HG03565 (cell line): Measurements from ENCODE around the gene CLEC2L.

Experiments used
- ATAC-seq: cut with Tn5 transposase; IDR thresholded peaks from one replicate; pipeline ENCODE4 v1.9.1; 2021; ENCODE audit warnings: mild to moderate bottlenecking, moderate library complexity; ENCODE audit not compliant: unreplicated experiment

CLEC2L gene

DNA sequence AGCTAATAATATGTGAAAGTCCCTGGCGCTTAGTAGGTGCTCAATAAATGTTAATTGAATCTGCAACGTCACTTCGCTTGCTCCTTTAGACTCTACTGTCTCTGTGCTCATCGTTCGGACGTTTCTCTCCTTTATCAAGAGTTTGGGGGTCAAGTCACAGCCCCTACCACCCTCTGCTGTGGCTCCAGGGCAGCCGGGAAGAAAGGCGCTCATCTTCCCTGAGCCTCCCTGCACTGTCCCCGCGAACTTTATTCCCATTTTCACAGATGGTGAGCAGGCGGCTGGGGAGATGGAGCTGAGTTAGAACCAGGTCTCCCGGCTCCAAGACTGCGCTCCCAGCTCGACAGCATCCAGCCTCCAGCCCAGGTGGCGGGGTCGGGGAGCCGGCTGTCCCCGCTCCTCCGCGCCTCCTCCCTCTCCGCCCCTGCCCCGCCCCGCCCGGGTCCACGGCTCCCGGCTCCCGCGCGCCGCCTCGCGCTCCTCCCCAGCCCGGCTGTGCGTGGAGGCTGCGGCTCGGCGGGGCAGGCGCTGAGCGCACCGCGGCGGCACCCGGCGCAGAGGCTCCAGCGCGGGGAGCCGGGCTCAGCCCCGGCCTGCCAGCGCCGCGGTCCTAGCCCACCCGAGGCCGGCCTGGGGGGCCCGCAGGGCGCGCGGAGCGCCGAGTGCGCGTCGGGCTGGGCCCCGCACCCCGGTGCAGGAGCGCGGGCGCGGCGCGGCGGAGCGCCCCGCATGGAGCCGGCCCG, at the start of gene CLEC2L:
TSS of gene CLEC2L (plus strand) at position 487 of the 743 bp plus-strand sequence. CDS start at position 730, 243 bp downstream.
- no peak for ATAC-seq

DNA sequence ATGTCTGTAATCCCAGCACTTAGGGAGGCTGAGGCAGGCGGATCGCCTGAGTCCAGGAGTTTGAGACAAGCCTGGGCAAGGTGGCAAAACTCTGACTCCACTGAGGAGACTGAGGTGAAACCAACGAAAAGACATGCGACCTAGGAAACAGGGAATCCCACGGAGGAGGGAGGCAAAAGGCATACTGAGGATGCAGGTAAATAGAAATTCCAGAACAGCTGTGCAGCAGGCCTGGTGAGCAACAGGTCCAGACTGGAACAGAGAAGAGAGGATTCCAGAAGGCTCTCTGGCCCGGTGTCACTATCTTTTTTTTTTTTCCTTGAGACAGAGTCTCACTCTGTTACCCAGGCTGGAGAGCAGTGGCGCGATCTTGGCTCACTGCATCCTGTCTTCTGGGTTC, 47.3 kb upstream of the CLEC2L start:
- no peak for ATAC-seq

GRCh38 chr7:139476891-139477290, 46.6 kb upstream of the CLEC2L start:
- no peak for ATAC-seq

DNA sequence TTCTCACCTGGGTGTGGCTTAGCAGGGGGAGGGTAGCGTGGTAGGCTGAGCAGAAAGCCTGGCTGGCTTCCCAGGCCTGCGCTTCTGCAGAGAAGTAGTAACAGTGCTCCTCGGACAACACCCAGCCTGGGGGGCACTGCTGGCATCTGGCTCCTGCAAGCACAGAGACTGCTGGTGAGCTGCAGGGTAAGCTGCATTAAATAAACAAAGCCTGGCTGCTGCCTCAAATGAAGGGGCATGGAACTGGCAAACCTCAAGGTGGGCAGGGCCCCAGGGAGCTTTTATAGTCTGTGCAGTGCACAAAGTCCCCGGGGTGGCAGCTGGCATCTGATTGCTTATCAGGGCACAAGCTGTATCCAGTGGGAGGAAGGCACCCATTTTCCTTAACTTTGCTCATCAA, 43.9 kb upstream of the CLEC2L start:
- no peak for ATAC-seq

DNA sequence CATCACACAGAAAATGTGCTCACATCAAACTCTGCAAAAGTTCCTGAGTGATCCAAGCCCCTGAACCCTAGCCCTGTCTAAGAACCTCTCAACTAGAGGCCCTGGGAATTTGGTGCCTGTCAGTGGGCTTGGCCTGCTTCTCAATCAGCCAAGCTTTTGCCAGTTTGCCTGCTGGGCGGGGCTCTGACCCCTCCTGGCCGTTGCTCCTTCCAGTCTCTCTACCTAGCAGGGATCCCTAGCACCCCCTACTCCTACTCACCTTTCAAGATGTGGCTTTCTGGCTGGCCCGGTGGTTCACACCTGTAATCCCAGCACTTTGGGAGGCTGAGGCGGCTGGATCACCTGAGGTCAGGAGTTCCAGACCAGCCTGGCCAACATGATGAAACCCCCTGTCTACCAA, 42.1 kb upstream of the CLEC2L start:
- no peak for ATAC-seq

DNA sequence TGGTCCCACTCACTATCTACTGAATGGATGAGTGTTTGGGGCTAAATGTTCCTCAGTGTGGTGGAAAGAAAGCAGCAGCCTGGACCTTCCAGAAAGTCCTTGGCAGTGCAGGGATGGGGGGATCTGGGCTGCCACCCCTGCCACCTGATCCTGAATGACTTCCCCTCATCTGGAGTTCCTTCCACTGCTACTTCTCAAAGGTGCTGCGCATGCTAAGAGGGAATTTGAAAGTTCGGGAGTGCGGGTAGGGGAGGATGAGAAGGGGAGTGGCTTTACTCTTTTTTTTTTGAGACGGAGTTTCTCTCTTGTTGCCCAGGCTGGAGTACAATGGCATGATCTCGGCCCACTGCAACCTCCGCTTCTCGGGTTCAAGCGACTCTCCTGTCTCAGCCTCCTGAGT, 41.4 kb upstream of the CLEC2L start:
- no peak for ATAC-seq

GRCh38 chr7:139482662-139483466, 40.6 kb upstream of the CLEC2L start:
- no peak for ATAC-seq

- ATAC-seq = no peak
Measured at GRCh38 chr7:139487366-139488080, 36.0 kb upstream of the CLEC2L start.

GRCh38 chr7:139488810-139489209, 34.7 kb upstream of the CLEC2L start:
- ATAC-seq = no peak

DNA sequence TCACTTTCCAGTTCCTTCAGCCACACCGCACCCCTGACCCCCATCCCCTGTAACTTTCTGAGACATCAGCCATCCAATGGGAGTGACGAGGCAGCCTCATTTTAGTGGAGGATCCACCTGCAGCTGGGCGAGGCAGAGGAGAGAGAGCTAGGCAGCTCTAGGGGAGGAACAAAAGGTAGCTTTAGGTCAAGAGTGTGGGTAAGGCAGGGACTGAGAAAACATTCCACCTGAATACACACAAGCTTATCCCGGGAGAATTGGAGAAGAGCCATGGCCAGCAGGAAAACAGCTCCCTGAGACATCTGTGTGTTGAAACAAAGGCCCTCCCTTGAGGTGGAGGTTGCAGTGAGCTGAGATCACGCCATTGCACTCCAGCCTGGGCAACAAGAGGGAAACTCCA, 33.4 kb upstream of the CLEC2L start:
- no peak for ATAC-seq

DNA sequence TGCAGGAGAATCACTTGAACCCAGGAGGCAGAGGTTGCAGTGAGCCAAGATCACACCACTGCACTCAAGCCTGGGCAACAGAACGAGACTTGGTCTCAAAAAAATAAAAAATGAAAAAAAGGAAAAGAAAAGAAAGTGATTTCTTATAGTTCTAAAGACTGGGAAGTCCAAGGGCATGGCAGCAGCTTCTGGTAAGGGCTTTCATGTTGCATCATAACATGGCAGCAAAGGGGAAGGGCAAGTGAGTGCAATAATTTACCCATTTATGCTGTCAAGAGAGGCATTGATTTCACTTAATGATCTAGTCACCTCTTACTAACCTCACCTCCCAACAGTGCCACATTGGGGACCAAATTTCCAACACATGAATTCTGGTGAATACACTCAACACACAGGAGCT, 31.2 kb upstream of the CLEC2L start:
- no peak for ATAC-seq

DNA sequence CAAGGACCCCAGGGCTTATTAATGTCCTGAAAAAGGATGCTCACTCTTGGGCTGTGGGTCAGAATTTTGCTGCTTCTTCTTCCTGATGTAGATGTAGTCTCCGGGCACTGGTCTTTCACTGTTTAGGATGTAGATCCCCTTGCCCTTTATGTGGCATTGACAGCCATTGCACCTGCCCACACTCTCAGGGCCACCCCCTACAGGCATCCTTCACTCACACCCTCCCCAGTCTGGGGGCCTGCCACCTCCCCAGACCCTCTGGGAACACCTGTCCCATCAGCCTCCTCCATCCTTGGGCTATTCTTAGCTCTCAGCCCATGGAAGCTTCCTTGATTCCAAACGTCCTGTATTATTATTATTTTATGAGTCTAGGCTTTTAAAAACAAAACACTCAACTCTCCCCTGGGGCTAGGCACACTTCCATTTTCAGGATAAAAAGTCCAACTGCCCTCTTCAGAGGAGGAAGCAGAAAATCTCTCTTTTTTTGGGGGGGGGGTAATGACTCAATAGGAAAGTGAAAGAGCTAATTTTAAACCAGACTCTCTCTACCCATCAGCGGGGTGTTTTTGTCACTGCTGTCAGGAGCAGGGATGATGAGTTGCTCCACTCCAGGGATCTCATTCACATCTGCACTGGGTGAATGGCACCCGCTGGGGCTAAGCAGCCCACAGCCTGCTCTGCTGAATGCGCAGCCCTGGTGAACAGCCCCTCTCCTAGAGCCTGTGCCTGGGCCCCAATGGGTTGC, 28.5 kb upstream of the CLEC2L start:
- peak; percentile 81 for ATAC-seq

DNA sequence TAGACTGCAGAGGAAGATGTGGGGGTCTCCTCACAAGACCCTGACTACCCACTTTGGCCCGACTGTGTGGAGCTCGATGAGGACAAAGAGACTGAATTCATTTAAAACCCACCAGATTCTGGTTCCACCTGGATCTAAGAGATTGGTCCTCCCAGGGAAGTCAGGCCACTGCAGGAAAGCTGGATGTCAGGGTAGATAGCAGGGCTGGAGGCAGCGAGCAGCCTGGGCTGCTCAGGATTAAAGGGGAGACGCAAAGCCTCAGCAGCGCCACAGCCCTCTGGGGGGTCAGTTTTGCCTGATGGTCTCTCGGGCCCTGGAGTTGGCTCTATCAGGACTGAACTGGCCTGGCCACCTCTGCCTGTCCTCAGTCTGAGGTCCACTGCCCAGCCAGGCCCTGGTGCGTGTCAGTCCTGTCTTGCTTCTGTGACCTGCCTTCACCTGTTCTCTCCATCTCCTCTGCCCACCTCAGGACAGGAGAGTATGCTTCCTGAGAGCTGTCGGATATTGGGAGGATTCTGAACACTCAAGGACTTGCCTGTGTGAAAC, 27.8 kb upstream of the CLEC2L start:
- ATAC-seq = no peak

DNA sequence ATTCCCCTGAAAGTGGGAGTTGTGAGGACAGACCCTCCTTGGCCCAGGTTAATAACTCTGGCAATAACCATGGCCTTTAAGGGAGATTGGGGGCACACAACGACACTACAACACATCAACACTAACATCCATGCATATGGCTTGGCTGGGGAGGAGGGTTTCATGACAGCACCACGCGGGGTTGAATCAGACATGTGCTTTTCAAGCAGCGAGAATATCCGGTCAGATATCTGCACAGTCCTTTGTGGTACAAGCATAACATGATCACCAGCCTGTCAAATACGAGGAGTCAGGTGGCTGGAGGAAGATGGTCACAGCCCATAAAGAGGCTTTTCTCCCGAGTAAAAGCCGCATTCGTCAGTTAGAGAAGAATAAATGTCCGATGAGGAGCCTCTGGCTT, 27.0 kb upstream of the CLEC2L start:
- ATAC-seq = no peak

- ATAC-seq = no peak
Measured at GRCh38 chr7:139500770-139501138, 22.7 kb upstream of the CLEC2L start.

DNA sequence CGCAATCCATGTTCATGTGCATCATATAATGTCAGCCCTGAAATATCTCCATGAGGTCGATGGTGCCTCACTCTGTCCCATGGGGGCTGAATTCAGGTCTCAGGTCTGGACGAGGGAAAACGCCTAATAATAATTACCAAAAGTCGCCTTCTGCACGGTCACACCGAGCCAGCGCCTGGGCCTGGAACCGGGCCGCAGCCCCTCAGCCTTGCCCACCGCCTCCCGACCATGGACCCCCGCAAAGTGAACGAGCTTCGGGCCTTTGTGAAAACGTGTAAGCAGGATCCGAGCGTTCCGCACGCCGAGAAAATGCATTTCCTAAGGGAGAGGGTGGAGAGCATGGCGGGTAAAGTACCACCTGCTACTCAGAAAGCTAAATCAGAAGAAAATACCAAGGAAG, 21.3 kb upstream of the CLEC2L start:
- ATAC-seq = no peak

DNA sequence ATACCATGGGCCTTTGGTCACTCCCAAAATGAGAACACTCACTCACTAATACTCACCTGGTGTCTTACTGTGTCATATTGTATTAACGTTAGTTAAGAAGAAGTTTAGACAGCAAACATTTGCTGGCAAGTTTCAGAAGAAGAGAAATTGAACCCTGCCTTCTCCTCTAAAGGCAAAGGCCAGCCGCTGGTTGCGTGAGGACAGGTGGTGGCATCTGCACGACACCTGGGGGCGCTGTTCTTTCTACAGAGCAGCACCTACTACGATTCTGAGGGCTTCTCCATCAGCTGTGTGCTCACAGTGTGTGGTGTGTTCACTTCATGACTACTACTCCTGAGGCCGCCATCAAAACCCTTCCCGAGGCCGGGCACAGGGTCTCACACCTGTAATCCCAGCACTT, 17.9 kb upstream of the CLEC2L start:
- ATAC-seq = no peak

- no peak for ATAC-seq
Measured at GRCh38 chr7:139509535-139509934, 13.9 kb upstream of the CLEC2L start.

GRCh38 chr7:139511315-139511714, 12.2 kb upstream of the CLEC2L start:
- no peak for ATAC-seq

DNA sequence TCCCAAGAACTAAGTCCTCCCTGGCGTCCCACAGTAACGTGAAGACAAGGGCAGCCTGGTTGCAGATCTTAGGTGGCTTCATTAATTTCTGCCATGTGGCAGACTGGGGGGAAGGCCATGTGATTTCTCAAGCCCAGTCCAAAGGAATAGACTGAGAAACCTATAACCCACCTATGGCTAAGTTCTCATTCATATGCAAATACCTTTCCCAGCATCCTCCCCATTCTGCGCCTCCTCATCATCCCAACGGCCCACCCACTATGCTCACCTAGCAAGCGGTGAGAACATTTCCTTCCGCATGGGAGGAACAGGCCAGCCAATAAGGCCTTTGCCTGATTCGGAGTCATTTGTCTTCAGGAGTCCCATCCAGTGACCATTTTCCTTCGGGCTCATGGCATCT, 8.2 kb upstream of the CLEC2L start:
- ATAC-seq = no peak

DNA sequence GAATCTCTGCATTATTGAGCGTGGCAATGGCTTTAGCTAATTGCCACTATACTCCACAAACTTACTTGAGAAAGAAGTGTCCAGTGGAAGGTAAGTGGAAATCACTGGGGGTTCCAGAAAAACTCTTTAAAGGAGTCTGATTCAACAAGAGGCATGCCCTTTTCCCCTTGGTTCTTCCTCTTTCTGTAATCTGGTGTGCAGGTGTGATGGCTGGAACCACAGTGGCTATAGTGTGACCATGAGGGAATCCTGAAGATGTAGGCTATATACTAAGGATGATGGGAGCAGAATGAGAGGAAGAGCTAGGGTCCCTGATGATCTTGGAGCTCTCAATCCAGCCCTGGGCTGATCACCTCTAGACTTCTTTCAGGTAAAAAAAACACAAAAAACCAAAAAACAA, 2.0 kb upstream of the CLEC2L start:
- no peak for ATAC-seq
